ENCODE measurements around the gene ERBB3. TPM values are rescaled to one million over a fixed set of nuclear protein-coding genes. Genes with fewer than 3 reads are reported as not detected.

ERBB3 gene
- total RNA-seq, 1 donor from 2014 or later, result 69.5 TPM

- DNase-seq, result no peak
Measured at GRCh38 chr12:56137853-56138571, 58.0 kb downstream of the ERBB3 start.

- no peak for DNase-seq
Measured at GRCh38 chr12:56141946-56142784, 62.2 kb downstream of the ERBB3 start.

DNA sequence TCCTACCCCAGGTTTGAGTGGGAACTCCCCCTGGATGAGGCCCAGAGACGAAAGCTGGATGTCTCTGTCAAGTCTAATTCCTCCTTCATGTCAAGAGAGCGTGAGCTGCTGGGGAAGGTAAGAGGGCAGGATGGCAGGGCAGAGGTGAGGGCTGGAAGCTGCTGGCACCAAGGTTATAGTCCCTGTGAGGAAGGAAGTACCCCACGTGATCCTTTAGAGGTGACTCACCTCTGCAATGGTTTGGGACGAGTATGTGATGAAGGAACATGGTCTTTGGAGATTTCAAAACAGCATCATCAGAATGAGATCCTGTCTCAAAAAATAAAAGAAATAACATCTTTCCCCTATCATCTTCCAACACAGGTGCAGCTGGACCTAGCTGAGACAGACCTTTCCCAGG lies 63.3 kb downstream of the ERBB3 start:
- DNase-seq, result no peak

- no peak for DNase-seq
Measured at GRCh38 chr12:56143870-56144269, 63.9 kb downstream of the ERBB3 start.

DNA sequence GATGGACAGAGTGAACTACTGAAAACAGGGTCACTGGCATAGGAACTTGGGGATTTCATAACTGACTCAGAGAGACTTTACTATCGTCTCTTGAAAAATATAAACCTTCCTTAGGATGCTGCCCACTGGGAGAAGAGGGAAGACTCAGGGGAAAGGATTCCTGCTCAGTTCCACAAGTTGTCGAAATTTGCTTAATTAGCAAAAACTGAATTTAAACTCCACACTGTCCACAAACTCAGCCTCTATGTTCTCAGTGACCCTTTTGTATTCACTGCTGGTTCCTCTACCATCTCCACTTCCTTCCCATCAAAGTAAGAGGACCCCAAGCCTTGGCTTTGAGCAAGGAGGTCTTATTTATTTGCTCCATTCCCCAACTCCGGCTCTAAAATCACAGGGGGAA lies 65.3 kb downstream of the ERBB3 start:
- DNase-seq, result no peak

DNA sequence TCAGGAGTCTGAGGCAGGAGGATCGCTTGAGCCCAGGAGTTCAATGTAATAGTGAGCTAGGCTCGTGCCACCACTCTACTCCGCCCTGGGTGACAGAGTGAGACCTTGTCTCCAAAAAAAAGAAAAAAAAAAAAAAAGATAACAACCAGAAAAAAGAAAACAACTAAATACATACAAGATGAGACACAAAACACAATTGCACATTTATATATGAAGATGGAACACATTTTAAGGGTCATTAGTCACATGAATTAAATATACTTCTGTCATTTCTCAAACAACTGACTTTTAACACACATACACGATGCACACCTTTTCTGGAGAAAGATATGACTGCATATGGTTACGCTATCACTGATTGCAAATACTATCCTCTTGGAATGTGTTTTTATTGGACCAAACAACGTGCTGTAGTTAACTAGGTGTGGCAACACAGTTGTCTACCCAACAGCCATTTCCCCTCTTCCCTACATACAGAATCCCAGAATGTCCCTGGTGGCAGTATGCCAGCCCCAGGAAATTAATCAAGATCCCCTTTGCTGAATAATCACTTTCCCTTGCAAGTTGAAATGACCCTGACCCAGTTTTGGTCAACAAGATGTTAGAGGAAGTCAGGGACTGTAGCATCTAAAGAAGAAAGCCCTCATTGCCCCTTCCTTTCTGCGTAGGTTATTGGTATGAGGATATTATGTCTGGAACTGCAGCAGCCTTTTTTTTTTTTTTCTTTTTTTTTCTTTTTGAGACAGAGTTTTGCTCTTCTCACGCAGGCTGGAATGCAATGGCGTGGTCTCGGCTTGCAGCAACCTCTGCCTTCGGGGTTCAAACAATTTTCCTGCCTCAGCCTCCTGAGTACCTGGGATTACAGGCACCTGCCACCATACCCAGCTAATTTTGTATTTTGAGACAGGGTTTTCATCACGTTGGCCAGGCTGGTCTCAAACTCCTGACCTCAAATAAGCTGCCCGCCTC lies 66.8 kb downstream of the ERBB3 start:
- no peak for DNase-seq

DNA sequence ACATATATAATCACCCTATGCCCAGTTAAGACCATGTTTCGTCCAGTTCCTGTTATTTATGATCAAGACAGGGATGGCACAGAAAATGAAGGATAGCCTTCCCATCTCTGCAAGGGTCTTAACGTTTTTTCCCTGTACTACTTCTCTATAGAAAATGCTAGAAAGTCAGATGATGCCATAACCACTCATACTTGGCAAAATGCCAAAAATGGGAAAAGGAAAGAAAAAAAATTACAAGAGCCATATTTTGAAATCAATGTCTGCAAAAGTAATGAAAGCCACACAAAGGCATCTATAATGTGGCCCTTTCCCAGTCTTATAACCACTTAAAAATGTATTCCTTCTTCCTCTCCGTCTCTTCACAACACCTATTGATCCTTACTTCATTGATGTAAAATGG lies 70.6 kb downstream of the ERBB3 start:
- DNase-seq, result no peak

GRCh38 chr12:56151672-56152131 lies 71.7 kb downstream of the ERBB3 start:
- DNase-seq, result no peak

DNA sequence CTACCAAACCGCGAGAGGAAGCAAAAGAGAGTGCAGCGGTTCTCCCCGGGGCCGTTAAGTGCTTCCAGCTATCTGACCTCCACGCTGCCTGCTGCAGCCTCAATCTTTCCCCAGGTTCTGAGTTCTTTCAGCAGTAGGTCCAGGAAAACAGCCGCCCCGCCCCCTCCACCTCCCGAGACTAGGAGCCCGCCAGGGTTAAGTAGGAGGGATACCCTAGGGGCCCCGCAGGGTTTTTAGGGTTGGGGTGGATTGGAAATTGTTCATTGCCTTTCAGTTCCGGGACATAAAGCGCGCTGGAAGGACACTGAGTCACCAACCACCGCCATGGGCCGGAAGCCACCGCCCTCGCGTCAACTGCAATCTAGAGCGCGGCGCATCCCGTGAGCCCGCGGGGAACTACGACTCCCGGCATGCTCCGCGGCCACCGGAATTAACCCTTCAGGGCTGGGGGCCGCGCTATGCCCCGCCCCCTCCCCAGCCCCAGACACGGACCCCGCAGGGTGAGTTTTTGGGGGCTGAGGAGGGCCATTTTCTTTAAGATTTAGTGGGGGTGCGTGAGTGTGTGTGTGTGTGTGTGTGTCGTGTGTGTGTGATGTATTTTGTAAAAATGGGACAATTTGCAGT lies 72.3 kb downstream of the ERBB3 start, which contains the start of gene MYL6B:
TSS of gene MYL6B (plus strand) at position 456 of the 624 bp plus-strand sequence. CDS start 1,332 bp downstream, outside the sequence.
- DNase-seq, result peak; percentile 90

Other genes with a start within 250 kb of the ERBB3 start
- 18.2 TPM for gene MMP19, start 237.2 kb upstream of the ERBB3 start, total RNA-seq
- gene PYM1, start 152.3 kb upstream of the ERBB3 start, total RNA-seq, result 21.0 TPM
- 41.4 TPM for gene DGKA, start 149.0 kb upstream of the ERBB3 start, total RNA-seq
- gene PMEL, start 114.1 kb upstream of the ERBB3 start, total RNA-seq, result 19.8 TPM
- 25.7 TPM for gene CDK2, start 113.3 kb upstream of the ERBB3 start, total RNA-seq
- 51.4 TPM for gene RAB5B, start 106.1 kb upstream of the ERBB3 start, total RNA-seq
- gene SUOX, start 82.9 kb upstream of the ERBB3 start, total RNA-seq, result 6.8 TPM
- gene IKZF4, start 59.1 kb upstream of the ERBB3 start, total RNA-seq, result 2.0 TPM
- gene RPS26, start 38.2 kb upstream of the ERBB3 start, total RNA-seq, result 200 TPM
- gene PA2G4, start 24.4 kb downstream of the ERBB3 start, total RNA-seq, result 88.2 TPM
- 2,112 TPM for gene RPL41, start 36.5 kb downstream of the ERBB3 start, total RNA-seq
- 3.0 TPM for gene ZC3H10, start 38.1 kb downstream of the ERBB3 start, total RNA-seq
- gene ESYT1, start 48.1 kb downstream of the ERBB3 start, total RNA-seq, result 71.6 TPM
- 78.8 TPM for gene MYL6B, start 72.4 kb downstream of the ERBB3 start, total RNA-seq
- 1,018 TPM for gene MYL6, start 78.2 kb downstream of the ERBB3 start, total RNA-seq
- 58.4 TPM for gene SMARCC2, start 109.3 kb downstream of the ERBB3 start, total RNA-seq
- gene RNF41, start 141.8 kb downstream of the ERBB3 start, total RNA-seq, result 36.2 TPM
- 7.5 TPM for gene NABP2, start 144.2 kb downstream of the ERBB3 start, total RNA-seq
- not detected for gene SLC39A5, start 149.9 kb downstream of the ERBB3 start, total RNA-seq
- 11.0 TPM for gene ANKRD52, start 178.2 kb downstream of the ERBB3 start, total RNA-seq
- gene COQ10A, start 186.8 kb downstream of the ERBB3 start, total RNA-seq, result 7.1 TPM
- gene CS, start 220.2 kb downstream of the ERBB3 start, total RNA-seq, result 118 TPM
- gene CNPY2, start 235.8 kb downstream of the ERBB3 start, total RNA-seq, result 30.4 TPM

Data from skin of body (tissue), 2 donors.